ENCODE measurements around the gene SNX13. TPM values are rescaled to one million over a fixed set of nuclear protein-coding genes. Genes with fewer than 3 reads are reported as not detected.
A peak's percentile ranks its signal among the peaks of the same experiment; 100 is the strongest.

Gene SNX13
- total RNA-seq, 1 donor from 2014 or later = 32.9 TPM

DNA sequence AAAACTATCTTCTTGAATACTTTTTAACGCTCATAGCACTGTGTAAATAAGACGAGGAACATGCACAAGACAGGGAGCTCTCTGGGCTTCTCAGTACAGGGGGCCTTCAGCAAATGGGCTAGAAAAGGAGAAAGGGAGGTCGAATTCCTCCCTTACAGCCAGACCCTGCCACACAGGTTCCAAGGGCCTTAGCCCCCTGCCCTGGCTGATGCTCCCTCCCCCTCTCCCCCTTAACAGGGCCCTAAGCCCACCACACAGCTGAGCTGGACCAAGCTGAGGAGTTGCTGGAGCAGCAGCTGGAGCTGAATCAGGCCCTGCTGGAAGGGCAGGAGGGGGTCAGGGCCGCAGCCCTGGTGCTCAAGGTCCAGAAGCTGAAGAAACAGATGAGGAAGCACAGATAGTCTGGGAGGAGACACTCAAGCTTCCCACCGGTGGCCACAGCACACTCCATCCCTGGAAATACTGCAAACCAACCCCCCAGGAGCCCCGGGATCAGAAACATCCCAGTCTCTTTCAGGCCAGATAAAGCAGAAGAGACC is 153.9 kb downstream of the SNX13 start:
- no peak for FAIRE-seq

GRCh38 chr7:17782216-17782549 is 158.1 kb downstream of the SNX13 start:
- TF ChIP-seq CTCF (IDR thresholded peaks at IDR 0.05; ENCODE audit: insufficient read depth, low read length, severe bottlenecking) = no peak
- Histone ChIP-seq H3K27me3 (ENCODE audit: control insufficient read depth, insufficient read depth, low read length) (no peaks in the 10 kb centered on the region), H3K4me3 (ENCODE audit: low read depth, low read length) (no peak overlapping the region), H3K36me3 (ENCODE audit: control insufficient read depth, insufficient read depth, low read length) (no peaks in the 10 kb centered on the region)
- DNase-seq (ENCODE audit: low read depth) (no peak), FAIRE-seq (no peak)

More for the DNA sequence above, 153.9 kb downstream of the SNX13 start:
- Histone ChIP-seq H3K36me3 (ENCODE audit: control insufficient read depth, insufficient read depth, low read length) (no peaks in the 10 kb centered on the region), H3K4me3 (ENCODE audit: low read depth, low read length) (no peak overlapping the region), H3K27me3 (ENCODE audit: control insufficient read depth, insufficient read depth, low read length) (no peaks in the 10 kb centered on the region)
- TF ChIP-seq CTCF (IDR thresholded peaks at IDR 0.05; ENCODE audit: insufficient read depth, low read length, severe bottlenecking) = no peak
- DNase-seq (ENCODE audit: low read depth) = no peak

- DNase-seq (ENCODE audit: low read depth) (peak; percentile 38), FAIRE-seq (no peak)
- H3K27me3 ChIP-seq (ENCODE audit: control insufficient read depth, insufficient read depth, low read length) = no peaks in the 10 kb centered on the region
- no peak for TF ChIP-seq CTCF (IDR thresholded peaks at IDR 0.05; ENCODE audit: insufficient read depth, low read length, severe bottlenecking)
- no peak overlapping the region for H3K4me3 ChIP-seq (ENCODE audit: low read depth, low read length)
- no peaks in the 10 kb centered on the region for H3K36me3 ChIP-seq (ENCODE audit: control insufficient read depth, insufficient read depth, low read length)
Observed at GRCh38 chr7:17781491-17782215, 158.6 kb downstream of the SNX13 start.

GRCh38 chr7:17779381-17779780 is 160.9 kb downstream of the SNX13 start:
- no peak for TF ChIP-seq CTCF (IDR thresholded peaks at IDR 0.05; ENCODE audit: insufficient read depth, low read length, severe bottlenecking)
- Histone ChIP-seq H3K4me3 (ENCODE audit: low read depth, low read length) (no peak overlapping the region), H3K36me3 (ENCODE audit: control insufficient read depth, insufficient read depth, low read length) (no peaks in the 10 kb centered on the region), H3K27me3 (ENCODE audit: control insufficient read depth, insufficient read depth, low read length) (no peaks in the 10 kb centered on the region)
- DNase-seq (ENCODE audit: low read depth) (no peak), FAIRE-seq (peak; percentile 36)

- no peaks in the 10 kb centered on the region for H3K27me3 ChIP-seq (ENCODE audit: control insufficient read depth, insufficient read depth, low read length)
- DNase-seq (ENCODE audit: low read depth) = no peak
- no peaks in the 10 kb centered on the region for H3K36me3 ChIP-seq (ENCODE audit: control insufficient read depth, insufficient read depth, low read length)
- no peak overlapping the region for H3K4me3 ChIP-seq (ENCODE audit: low read depth, low read length)
- FAIRE-seq = no peak
- TF ChIP-seq CTCF (IDR thresholded peaks at IDR 0.05; ENCODE audit: insufficient read depth, low read length, severe bottlenecking) = no peak
Observed at GRCh38 chr7:17774716-17775288, 165.5 kb downstream of the SNX13 start.
